H1 (cell line): Measurements from ENCODE around the gene UROS.

Experiments used
- CEBPB ChIP-seq: IDR thresholded peaks from 2 replicates; pipeline ENCODE4 v1.6.1; 2012; ENCODE audit warnings: low read depth, low read length
- PHF8 ChIP-seq: fragments of 200-600 bp; sonication (generic); conservative IDR thresholded peaks from 2 replicates; pipeline ENCODE4 v1.7.1; 2012; ENCODE audit warnings: low read depth, mild to moderate bottlenecking, inconsistent platforms, low read length, moderate library complexity
- RXRA ChIP-seq: IDR thresholded peaks from 2 replicates; pipeline ENCODE4 v1.6.1; 2011; ENCODE audit warnings: low read depth, mild to moderate bottlenecking, low read length, moderate library complexity; ENCODE audit not compliant: insufficient read depth
- TF ChIP-seq, protein P1 (sequence below), 3 experiments: IDR thresholded peaks; 1 replicate in 2 of 3; 2 replicates in 1 of 3; pipeline versions ENCODE4 v1.5.1 to v1.6.1; 2011; ENCODE audit warnings: low read length in 3 of 3, mild to moderate bottlenecking in 3 of 3, inconsistent platforms in 2 of 3, low read depth in 1 of 3, moderate library complexity in 1 of 3; ENCODE audit not compliant: insufficient read depth in 1 of 3; ENCODE audit errors: control extremely low read depth in 1 of 3

DNA sequence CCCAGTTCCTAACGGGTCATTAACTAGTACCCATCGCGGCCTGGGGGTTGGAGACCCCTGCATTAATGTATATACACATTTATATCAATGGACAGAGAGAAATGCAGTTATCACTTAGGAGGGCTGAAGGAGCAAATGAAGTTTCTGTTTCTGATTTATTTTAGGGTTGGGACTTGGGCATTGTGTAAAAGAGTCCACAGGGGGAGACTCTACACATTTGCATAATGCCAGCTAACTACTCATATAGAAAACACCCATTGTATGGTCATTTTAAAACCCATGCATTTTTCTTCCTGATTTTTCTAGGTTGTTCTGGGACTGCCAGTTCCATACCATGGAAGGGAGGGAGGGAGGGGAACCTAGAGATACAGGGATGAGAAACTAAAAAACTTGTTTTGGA is 23.8 kb upstream of the UROS start:
- TF ChIP-seq, protein P1, sequence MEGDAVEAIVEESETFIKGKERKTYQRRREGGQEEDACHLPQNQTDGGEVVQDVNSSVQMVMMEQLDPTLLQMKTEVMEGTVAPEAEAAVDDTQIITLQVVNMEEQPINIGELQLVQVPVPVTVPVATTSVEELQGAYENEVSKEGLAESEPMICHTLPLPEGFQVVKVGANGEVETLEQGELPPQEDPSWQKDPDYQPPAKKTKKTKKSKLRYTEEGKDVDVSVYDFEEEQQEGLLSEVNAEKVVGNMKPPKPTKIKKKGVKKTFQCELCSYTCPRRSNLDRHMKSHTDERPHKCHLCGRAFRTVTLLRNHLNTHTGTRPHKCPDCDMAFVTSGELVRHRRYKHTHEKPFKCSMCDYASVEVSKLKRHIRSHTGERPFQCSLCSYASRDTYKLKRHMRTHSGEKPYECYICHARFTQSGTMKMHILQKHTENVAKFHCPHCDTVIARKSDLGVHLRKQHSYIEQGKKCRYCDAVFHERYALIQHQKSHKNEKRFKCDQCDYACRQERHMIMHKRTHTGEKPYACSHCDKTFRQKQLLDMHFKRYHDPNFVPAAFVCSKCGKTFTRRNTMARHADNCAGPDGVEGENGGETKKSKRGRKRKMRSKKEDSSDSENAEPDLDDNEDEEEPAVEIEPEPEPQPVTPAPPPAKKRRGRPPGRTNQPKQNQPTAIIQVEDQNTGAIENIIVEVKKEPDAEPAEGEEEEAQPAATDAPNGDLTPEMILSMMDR (IDR thresholded peaks at IDR 0.05; ENCODE audit: control extremely low read depth in 1 of 3, insufficient read depth in 1 of 3, low read depth in 1 of 3, low read length in 3 of 3) = no peak
- no peak for TF ChIP-seq RXRA
- no peak for TF ChIP-seq PHF8
- no peak for TF ChIP-seq CEBPB
